ENCODE results near the gene RHOBTB3.

GRCh38 chr5:95735406-95735805 lies 4.3 kb downstream of the RHOBTB3 start:
- TF ChIP-seq, protein P1, sequence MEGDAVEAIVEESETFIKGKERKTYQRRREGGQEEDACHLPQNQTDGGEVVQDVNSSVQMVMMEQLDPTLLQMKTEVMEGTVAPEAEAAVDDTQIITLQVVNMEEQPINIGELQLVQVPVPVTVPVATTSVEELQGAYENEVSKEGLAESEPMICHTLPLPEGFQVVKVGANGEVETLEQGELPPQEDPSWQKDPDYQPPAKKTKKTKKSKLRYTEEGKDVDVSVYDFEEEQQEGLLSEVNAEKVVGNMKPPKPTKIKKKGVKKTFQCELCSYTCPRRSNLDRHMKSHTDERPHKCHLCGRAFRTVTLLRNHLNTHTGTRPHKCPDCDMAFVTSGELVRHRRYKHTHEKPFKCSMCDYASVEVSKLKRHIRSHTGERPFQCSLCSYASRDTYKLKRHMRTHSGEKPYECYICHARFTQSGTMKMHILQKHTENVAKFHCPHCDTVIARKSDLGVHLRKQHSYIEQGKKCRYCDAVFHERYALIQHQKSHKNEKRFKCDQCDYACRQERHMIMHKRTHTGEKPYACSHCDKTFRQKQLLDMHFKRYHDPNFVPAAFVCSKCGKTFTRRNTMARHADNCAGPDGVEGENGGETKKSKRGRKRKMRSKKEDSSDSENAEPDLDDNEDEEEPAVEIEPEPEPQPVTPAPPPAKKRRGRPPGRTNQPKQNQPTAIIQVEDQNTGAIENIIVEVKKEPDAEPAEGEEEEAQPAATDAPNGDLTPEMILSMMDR (IDR thresholded peaks at IDR 0.05): no peak
- TF ChIP-seq POLR2A (IDR thresholded peaks at IDR 0.05): no peak

Data from uterus (tissue), 2 donors.